ENCODE results near the gene CBL.

The CBL gene

DNA sequence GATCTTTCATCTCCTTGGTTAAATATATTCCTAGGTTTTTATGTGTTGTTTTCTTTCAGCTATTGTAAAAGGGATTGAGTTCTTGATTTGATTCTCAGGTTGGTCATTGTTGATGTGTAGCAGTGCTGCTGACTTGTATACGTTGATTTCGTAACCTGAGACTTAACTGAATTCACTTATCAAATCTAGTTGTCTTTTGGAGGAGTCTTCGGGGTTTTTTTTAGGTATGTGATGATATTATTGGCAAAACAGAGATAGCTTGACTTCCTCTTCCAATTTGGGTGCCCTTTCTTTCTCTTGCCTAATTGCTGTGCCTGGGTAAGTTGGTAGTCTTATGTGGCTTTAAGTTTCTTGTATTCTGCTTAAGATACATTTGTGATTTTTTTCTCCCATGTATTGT, 52.8 kb downstream of the CBL start:
- H3K27ac ChIP-seq = no peak overlapping the region
- H3K4me3 ChIP-seq = no peak overlapping the region

DNA sequence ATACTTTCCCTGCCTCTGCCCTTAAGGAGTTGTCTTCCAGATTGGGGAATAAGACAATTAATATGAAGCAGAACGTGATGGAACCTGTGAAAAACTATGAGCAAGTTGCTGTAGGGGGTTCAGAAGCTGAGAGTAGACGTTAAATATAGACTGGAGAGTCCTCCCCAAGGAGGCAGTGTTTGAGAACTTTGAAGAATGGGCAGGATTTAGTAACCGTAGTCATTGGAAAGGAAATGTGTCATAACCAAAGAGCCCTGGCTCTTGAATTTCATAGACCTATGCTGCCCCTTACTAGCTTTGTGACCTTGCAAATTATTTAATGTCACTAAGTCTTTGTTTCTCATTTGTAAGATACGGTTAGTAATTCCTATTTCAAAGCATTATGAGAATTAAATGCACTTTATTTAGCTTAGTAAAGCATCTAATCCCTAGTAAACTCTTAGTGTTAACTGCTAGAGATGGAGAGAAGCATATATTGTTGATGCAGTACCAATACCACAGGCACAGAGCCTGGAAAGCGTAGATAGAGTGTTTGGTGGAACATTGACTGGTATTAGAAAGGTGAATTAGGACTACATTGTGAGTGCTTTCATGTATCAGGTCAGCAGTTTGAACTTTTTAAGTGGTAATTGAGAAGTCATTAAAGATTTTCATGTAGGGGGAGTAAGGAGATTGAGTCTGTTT, 56.7 kb downstream of the CBL start:
- no peak overlapping the region for H3K4me3 ChIP-seq
- peak overlapping the region in 7 of 21 experiments; percentile 0 to 63 (median 23) for H3K27ac ChIP-seq

DNA sequence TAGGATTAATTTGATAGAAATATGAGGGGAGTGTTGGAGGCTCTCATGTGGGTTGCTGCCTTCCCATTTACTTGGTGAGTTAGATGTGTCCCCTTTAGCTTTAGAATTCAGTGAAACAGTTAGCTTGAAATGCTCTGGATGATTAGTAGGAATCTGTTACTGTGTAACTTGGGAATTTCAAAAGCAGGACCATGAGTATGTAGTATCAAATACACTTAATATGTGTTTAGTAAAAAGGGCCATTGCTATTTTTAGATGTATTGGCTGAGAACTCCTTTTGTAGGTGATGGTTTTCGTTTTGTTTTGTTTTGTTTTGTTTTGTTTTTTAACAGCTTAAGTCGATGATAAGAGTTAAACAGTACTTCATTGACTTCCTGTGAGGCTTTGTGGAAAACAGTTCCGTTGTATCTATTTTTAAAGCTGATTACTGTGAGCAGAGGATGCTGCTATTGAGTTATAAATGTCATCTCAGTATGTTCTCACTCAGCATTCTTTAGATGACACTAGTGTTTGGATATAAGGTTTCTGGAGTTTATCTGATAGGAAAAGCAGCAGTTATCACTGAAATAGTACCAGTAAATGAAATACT, 57.3 kb downstream of the CBL start:
- Histone ChIP-seq H3K27ac (peak overlapping the region in 7 of 21 experiments; percentile 0 to 63 (median 23)), H3K4me3 (no peak overlapping the region)

DNA sequence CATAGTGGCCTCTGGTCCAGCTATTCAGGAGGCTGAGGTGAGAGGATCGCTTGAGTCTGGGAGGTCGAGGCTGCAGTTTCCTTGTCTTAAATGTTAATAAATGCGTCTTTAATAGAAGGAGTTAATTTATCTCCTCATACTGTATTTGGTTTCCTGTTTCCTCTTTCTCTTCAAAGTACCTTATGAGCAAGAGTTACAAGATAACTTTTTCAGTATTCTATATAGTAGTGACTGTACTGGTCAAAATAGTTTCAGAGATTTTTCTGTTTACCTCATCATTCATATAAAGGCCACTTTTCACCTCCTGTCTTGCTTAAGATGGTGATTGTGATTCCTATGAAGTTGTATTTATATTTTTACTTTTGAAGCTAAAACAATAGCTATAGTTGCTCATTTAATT, 59.9 kb downstream of the CBL start:
- Histone ChIP-seq H3K4me3 (no peak overlapping the region), H3K27ac (no peak overlapping the region)

DNA sequence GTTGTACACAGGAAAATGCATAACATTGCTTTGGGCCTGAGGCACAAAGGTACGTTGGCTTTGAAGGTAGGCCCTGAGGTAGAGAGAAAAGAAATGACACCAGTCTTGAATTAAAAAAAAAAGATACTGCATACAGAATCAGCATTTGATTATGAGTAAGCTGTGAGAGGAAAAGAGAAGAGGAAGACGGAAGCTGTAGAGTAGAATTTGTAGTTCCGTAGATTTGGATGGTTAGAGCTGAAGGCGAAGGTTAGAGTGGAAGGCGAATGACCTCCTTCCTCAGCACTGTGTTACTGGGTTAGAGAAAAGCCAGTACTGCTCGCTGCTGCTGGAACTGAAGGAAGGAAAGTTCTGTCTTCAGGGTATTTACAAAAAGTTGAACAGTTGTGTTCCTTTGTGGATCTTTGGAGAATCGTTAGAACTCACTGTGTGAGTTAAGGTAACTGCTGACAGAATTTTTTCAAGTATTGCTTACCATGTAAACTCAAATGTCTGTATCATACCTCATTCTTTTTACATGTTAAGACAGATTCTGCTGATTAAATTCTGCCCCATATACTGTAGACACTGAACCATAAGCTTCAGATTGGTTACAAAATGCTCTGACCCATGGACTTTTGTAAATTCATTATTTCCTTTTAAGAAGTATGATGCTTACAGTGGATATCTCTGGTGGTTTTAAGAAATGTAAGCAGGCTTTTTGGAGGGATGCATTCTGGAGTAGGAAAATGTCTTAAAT, 60.5 kb downstream of the CBL start:
- Histone ChIP-seq H3K4me3 (no peak overlapping the region), H3K27ac (no peak overlapping the region)

DNA sequence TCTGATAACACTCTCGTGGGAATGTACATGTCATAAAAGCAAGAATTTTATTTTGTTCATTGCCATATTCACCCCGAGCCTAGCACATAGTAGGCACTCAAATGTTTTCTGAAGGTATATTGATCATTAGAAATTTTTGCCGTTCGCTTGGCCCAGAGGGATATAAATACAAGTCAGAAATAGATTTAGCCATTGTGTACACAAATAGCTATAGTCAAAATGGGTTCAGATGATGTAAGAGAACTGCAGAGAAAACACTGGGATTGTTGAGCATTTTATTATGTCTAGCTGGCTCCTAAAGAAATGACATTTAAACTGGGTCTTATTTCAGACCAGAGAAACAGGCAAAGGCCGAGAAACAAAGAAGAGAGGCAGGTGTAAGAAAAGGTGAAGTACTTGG, 61.5 kb downstream of the CBL start:
- Histone ChIP-seq H3K27ac (no peak overlapping the region), H3K4me3 (no peak overlapping the region)

DNA sequence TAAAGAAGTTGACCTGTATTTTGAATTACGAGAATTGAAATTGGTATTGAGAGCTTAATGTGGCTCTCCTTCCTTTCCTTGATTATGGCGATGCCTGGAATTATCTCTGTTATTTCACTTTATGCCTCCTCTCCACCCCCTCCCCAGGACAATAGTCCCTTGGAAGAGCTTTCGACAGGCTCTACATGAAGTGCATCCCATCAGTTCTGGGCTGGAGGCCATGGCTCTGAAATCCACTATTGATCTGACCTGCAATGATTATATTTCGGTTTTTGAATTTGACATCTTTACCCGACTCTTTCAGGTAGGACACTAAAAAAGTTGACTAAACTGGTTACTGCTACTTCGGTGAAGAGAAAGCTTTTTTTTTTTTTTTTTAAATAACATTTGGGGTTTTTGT, 67.6 kb downstream of the CBL start:
- H3K4me3 ChIP-seq = no peak overlapping the region
- H3K27ac ChIP-seq = no peak overlapping the region

DNA sequence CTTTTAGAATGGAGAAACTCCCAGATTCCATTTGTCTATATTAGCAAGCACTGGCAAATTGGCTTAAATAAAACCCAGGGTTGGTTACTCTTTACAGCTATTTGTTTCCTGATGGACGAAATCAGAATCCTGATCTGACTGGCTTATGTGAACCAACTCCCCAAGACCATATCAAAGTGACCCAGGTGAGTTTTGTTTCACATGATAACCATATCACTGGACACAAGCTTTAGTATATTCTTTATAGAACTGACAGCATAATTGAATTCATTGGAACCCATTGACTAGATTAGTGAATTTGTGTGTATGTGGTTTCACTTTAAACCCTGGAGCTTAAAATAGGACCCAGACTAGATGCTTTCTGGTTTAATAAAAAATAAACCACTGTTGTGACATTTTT, 71.5 kb downstream of the CBL start:
- H3K27ac ChIP-seq = no peak overlapping the region

DNA sequence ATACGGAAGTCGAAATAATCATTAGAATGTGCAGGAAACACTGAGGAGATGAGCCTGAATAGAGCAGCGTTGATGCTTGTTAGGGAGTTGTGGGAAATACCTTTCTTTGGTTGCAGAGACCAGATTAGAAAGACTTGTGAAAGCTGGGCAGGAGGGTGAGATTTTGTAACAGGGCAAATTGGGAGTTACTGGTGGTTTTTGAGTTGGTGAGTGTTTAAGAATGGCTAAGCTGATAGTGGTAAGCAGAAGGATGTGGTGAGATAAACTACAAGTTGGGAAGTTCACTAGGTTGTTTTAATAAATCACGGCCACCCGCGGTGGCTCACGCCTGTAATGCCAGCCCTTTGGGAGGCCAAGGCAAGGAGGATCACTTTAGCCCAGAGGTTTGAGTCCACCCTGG, 76.4 kb downstream of the CBL start:
- Histone ChIP-seq H3K4me3 (no peak overlapping the region), H3K27ac (no peak overlapping the region)

More for the DNA sequence above, 71.5 kb downstream of the CBL start:
- H3K4me3 ChIP-seq = no peak overlapping the region

DNA sequence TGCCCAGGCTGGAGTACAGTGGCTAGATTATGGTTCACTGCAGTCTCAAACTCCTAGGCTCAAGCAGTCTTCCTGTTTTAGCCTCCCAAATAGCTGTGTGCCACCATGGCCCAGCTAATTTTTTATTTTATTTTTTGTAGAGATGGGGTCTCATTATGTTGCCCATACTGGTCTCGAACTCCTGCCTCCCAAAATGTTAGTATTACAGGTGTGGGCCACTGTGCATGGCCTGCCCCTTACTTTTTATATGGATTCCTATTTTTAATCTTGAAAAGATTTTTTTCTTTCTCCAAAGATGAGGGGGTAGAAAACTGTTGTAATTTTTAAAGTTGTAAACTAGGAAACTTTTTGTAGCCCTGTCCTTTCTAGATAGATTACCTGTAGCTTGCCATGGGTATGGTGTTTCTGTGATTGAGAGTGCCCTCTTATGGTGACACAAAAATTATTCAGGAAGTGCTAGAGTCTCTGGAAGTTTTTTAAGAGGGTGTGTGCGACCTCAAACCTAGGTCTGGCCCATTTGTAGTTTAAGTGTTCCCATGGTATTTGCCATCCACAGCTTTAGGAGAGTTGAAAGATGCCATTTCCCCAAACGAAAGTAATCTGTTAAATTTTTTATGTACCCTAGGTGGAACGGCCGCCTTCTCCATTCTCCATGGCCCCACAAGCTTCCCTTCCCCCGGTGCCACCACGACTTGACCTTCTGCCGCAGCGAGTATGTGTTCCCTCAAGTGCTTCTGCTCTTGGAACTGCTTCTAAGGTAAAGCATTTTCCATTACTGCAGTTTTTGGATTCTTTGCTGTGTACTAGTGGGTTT, 78.4 kb downstream of the CBL start:
- Histone ChIP-seq H3K27ac (peak overlapping the region in 1 of 21 experiments; percentile 10), H3K4me3 (no peak overlapping the region)

DNA sequence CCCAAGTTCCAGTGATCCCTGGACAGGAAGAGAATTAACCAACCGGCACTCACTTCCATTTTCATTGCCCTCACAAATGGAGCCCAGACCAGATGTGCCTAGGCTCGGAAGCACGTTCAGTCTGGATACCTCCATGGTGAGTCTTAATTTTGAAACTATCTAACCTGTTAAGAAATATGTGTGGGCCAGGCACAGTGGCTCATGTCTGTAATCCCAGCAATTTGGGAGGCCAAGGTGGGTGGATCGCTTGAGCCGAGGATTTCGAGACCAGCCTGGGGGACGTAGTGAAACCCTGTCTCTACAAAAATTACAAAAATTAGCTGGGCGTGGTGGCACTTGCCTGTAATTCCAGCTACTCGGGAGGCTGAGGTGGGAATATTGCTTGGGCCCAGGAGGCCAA, 79.3 kb downstream of the CBL start:
- Histone ChIP-seq H3K4me3 (no peak overlapping the region), H3K27ac (no peak overlapping the region)

DNA sequence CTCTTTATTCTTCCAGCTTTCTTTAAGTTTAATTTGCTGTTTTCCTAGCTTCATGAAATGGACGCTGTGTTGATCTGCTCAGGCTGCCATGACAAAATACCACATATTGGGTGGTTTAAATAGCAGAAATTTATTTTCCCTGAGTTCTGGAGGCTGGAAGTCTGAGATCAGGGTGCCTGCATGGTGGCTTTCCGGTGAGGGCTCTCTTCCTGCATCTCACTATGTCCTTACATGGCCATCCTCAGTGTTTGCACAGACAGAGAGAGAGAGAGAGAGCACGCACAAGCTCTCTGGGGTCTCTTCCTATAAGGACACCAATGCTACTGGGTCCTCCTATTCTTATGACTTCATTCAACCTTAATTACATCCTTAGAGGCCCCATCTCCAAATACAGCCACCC, 82.1 kb downstream of the CBL start:
- no peak overlapping the region for H3K4me3 ChIP-seq
- H3K27ac ChIP-seq = no peak overlapping the region

DNA sequence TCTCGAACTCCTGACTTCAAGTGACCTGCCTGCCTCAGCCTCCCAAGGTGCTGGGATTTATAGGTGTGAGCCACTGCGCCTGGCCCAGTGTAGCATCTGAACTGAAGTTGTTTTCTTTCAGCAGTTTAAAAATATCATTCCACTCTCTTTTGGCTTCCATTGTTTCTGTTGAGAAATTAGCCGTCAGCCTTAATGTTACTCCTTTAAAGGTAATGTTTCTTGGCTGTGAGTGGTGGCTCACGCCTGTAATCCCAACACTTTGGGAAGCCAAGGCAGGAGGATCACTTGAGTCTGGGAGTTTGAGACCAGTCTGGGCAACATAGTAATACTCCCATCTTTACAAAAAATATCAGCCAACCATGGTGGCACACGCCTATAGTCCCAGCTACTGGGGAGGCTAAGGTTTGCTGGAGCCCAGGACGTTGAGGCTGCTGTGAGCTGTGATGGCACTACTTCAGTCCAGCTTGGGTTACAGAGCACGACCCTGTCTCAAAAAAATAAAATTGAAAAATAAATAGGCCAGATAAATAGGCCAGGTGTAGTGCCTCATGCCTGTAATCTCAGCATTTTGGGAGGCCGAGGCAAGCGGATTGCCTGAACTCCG, 84.9 kb downstream of the CBL start:
- Histone ChIP-seq H3K4me3 (no peak overlapping the region), H3K27ac (no peak overlapping the region)

DNA sequence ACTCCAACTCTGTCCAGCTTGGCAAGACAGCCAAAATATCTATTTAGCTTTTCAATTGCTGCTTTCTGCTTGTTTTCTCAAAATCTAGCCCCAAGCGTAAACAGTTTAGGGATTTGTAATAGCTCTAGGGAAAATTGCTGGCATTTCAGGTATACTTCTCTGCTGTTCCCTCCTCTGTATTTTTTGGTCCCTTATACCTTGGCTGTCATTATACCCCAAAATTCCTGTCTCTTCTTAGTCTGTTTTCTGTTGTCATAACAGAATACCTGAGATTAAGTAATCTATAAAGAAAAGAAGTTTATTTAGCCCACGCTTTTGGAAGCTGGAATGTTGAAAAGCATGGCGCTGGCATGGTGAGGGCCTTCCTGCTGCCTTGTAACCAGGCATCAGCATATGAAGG, 87.3 kb downstream of the CBL start:
- H3K27ac ChIP-seq = no peak overlapping the region
- H3K4me3 ChIP-seq = no peak overlapping the region

DNA sequence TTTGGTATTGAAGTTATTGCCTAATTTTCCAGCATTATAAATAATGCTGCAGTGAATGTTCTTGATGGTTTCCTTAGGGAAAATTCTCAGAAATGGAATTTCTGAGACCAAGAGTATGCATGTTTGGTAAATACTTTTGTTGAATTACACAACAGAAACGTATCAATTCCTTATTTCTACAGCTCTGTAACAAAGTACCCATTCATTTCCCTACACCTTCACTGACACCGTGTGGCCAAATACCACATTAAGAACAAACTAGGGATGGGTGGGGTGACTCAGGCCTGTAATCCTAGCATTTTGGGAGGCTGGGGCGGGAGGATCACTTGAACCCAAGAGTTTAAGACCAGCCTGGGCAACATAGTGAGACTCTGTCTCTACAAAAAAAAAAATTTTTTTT, 89.0 kb downstream of the CBL start:
- Histone ChIP-seq H3K4me3 (no peak overlapping the region), H3K27ac (no peak overlapping the region)

DNA sequence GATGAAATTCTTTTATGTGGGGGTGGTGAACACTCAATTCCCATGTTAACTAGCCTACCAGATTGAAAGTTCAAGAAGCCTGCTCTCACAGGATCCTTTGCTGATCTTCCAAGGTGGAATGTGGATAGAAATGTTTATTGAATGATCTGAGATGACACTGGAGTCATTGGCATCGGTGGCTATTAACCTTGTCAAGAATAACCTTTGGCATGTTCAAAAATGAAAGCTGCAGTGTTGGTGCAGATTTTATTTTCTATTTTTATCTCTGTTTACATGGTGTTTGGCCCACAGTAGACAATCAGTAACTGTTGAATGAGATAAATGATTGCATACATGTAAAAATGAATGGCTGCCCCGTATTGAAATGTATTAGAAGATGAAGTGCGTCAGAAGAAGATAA, 91.8 kb downstream of the CBL start:
- Histone ChIP-seq H3K4me3 (no peak overlapping the region), H3K27ac (peak overlapping the region in 1 of 21 experiments; percentile 1)

DNA sequence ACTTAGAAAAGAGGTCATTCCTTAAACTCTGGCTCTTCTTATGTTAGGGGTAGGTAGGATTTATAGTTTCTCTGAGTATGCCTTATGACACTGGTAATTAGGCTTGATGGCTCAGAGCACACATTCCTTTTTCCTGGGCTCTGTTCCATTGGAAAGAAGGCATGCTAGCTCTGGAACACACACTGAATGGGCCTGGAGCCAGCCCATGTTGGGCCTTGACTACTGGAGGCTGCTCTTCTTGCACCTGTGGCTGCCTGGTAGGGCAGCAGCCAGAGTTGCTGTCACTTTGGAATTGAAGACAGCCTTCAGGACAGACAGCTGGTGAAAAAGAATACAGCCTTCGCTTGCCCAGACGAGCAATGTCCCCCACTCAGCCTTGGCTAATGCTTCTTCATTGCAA, 92.6 kb downstream of the CBL start:
- no peak overlapping the region for H3K27ac ChIP-seq
- no peak overlapping the region for H3K4me3 ChIP-seq

DNA sequence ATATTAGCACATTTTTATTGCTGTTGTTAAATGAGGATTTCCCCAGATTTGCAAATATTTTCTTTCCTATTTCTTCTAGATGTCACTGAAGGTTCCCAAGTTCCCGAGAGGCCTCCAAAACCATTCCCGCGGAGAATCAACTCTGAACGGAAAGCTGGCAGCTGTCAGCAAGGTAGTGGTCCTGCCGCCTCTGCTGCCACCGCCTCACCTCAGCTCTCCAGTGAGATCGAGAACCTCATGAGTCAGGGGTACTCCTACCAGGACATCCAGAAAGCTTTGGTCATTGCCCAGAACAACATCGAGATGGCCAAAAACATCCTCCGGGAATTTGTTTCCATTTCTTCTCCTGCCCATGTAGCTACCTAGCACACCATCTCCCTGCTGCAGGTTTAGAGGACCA, 93.3 kb downstream of the CBL start:
- Histone ChIP-seq H3K27ac (no peak overlapping the region), H3K4me3 (no peak overlapping the region)

DNA sequence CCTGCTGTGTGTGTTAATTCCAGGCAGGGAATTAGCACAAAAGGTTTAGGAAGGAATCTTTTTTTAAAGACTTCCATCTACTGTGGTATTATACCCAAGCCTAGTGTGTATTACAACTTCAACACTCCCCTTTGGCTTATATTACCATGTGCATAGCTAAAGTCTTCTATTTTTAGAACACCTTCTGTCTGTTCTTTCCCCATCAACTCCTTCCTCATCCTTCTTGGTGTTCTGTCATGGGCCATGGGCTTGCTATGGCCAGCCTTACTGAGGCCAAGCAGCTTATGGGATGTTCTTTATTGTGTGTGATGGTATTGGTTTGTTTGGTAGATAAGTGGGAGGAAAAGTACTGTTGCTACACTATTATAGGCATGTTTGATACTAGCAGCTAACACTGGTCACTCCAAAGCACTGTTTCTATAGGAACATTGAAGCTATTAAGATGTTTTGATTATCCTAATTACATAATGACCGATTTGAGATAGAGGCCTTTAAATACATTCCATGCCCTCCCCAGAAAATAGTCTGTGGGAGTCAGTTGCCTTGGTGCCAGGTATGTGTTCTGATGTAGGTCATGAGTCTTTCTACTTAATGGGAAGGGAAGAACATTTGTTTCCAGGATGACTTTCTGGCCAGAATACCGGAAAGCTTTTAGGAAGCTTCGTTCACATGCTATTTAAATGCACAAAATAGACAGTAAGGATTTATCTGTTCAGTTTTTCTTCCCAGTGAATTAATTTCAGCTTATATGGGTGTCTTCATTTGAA, 94.2 kb downstream of the CBL start:
- no peak overlapping the region for H3K4me3 ChIP-seq
- no peak overlapping the region for H3K27ac ChIP-seq

Measured in skin epidermis (tissue), 12 donors.